Stimulated activated CD4-positive, alpha-beta T cell treated with anti-CD3 and anti-CD28 coated beads, Interleukin-12 subunit alpha, Interleukin-12 subunit beta, amount 100 ng/mL, for 4 hours (primary cell): Measurements from ENCODE around the gene RAB7A.

Experiments used
- DNase-seq: peaks from one replicate; pipeline ENCODE4 v3.0.0-alpha.2; 2020

Gene RAB7A

DNA sequence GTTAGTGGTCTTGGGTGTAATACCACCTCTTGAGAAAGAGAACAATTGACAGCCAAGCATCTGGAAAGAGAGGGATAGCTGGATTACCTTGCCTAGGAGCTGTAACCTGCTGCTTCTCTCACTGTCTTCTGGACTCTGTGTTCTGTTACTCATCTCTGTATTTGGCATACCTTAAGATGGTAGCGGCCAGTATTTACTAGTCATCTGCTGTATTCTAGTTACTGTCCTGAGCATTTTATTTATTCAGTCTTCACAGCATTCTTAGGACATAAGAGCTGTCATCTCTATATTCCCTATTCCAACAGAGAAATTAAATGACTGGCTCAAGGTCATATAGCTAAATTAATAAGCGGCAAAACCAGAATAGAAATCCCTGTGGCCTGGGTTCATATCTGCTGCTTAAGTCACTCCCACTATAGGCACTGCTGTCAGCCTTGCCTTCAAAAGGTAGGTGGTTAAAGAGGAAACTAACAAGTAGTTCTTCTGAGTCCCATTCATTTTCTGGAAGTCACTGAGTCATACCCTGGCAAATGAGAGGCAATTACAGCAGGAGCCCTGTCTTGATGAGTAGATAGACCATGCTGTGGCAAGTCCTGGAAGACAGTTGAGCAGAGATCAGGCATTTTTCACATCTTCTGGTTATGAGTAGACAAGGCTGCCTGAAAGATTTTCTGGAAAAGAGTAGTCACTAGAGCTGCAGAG lies 68.2 kb downstream of the RAB7A start:
- DNase-seq: no peak

DNA sequence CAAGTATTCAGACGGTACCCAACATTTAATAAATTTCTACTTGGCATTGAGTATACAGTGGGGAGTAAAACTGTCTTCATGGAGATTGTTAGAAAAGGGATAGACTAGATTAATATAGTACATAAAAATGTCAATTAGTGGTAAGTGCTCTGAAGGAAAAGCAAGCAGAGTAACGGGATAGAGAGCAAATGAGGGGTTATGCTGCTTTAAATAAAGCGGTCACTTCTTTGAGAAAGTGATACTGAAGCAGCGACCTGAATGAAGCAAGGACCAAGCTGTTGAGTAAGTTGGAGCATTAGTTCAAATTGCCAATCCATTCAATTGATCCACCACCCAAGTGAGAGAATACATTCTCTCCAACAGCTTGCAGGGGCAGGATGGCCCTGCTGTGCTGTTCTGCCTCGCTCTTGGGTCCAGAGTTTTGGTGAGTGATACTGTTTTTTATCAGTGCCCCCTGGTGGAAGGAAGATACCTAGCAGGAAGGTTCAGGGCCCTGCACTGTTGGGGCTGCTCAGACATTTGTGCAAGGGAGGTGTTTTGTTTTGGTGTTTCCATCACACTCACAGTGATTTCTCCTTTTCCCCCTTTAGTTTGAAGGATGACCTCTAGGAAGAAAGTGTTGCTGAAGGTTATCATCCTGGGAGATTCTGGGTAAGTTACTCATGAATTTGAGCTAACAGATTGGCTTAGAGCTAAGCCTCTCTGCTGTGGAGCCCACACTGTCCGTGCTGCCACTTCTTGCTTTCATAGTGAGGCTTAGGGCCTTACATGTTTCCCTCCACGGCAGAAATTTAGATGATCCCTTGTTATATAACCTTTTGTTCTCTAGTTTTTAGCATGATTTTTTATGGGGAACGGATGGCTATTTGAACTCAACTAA lies 69.0 kb downstream of the RAB7A start:
- DNase-seq: peak; percentile 43

DNA sequence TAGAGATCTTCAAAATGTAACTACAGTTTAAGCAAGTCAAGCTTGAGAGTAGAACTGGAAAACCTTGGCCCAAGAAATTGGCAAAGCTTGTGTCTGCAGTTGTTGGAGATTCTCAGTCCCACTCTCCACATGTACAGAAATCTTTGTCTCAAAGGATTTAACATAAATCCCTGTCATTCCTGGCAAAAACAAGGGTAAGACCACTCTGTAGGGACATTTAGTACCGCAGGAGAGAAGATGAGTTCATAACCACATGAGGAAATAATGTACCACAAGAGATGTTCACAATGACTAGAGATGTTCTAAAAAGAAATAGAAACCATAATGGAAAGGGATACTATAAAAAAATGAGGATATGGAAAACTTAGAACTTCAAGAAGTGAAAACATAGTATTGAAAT lies 73.7 kb downstream of the RAB7A start:
- DNase-seq: no peak

DNA sequence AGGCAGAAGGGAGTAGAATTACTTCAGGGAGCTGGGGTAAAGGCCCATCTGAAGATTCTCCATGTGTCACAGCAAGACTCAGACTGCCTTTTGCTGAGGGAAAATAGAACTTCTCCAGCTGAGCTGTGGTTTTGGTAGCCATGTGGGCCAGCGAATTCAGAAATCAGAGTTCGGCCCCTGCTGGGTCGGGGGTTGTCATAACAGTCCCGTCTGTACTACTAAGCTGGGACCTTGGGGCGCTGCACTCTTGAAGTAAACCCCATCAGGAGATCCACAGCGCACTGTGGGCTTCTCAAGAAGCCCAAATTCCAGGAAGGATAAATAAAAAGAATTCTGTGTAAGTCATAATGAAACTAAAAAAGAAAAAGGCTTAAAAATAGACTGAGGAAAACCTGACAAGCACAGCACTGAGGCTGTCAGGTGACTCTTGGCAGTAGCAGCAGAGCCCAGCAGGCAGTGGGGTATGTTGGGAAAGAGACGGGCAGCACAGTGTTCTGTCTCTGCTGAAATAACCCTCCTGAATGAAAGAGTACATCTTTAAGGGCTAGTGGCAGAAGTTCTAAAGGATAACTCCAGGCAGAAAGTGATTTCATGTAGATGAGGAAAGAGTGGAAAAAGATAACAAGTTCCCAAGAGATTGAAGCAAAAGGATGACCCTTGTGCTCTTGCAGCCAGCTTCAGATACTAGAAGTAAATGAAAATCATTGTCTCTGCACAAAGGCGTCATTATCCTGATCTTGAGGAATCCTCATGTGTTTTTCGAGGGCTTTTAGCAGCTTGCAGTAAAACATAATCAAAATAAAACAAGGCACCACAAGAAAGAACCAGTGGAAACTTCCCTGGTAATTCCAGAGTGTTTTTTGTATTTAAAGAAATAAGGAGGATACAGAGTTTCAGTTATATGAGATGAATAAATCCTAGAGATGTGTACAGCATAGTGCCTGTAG lies 74.5 kb downstream of the RAB7A start:
- peak; percentile 48 for DNase-seq

DNA sequence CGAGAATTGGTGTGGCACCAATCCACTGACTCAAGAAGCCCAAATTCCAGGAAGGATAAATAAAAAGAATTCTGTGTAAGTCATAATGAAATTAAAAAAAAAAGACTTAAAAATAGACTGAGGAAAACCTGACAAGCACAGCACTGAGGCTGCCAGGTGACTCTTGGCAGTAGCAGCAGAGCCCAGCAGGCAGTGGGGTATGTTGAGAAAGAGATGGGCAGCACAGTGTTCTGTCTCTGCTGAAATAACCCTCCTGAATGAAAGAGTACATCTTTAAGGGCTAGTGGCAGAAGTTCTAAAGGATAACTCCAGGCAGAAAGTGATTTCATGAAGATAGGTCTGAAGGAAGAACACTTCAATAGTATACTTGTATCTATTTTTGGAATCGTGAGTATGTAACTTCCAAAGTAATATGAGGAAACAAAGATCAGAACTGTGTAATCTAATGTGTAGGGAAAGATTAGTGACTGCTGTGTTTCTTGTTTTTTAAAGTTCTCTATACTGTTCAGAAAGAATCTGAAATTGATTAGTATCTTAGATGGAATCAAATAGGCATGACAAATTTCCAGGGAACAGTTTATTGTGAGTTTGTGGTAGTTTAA lies 75.9 kb downstream of the RAB7A start:
- DNase-seq: peak; percentile 24

DNA sequence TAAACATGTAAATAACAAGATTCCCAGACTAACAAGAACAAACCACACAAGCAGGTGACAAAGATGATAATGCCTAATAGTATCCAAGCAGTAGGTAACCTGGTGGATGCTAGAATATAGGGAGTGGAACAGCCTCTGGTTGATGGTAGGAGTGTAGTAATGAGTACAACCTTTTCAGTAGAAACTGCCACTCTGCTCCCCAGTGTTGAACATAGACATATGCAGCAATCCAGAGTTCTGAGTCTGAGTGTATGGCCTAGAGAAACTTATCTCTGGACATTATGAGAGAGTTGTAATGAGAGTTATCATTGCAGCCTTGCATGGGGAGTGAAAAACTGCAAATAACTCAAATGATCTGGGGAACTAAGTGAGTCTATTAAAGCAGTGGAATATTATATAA lies 77.3 kb downstream of the RAB7A start:
- DNase-seq: no peak

DNA sequence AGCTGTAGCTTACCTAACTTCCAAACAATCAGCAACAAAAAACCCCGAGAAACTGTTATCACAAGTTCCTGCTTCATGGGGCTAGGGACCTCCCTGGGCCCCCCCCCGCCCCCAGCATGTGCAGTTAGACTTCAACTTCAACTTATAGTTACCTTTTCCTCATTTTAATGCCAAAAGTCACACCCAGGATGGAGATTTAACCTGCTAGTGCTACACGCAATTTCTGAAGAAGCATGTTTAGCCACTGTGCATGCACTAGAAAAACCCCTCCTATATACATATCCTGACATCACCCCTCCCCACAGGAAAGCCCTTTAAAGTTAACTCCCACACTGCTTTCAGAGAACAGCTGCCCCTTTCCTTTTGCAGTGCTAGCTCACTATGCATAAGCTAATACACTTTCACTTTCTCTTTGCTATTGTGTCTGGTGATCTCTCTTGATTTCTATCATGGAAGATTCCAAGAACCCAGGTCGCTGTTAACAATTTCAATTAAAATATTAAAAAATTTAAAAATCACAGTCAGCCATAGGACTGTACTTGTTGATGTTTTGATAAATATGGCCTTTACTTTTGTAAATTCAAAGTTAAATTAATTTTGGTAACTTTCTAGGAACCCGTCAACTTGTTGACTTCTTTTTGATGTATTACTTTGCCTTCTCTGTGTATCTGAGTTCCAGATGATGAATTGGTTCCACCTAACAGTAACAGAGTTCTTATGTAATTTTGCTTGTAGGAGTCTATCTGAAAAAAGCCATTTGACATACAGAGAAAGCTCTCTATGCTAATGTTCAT lies 78.2 kb downstream of the RAB7A start:
- DNase-seq: peak; percentile 54

DNA sequence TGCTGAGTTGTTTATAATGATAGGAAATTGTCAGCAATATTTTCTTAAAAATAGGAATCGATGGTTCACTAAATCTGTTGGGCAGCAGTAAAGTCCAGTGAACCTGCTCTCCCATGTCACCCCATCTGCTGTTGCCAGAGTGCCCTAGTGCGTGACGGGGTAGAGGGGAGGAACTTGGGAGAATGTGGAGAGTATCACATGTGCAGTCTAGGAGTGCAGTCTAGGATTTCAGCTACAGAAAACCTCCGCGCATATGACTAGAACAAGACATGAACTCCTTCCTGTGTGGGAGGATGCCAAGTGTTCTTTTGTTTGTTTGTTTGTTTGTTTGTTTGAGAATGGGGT lies 78.8 kb downstream of the RAB7A start:
- DNase-seq: no peak

DNA sequence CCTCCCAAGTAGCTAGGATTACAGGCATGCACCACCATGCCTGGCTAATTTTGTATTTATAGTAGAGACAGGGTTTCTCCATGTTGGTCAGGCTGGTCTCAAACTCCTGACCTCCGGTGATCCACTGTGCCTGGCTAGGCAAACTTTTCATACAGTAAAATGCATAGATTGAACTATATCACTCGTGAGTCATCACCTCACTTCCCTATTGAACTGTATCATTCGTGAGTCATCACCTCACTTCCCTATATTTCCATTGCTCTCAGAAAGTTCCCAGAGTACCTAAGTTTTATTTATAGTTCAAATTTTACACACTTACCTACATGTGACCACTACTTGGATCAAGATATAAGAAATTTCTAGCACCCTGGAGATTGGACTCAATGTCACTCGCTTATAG lies 79.8 kb downstream of the RAB7A start:
- no peak for DNase-seq

DNA sequence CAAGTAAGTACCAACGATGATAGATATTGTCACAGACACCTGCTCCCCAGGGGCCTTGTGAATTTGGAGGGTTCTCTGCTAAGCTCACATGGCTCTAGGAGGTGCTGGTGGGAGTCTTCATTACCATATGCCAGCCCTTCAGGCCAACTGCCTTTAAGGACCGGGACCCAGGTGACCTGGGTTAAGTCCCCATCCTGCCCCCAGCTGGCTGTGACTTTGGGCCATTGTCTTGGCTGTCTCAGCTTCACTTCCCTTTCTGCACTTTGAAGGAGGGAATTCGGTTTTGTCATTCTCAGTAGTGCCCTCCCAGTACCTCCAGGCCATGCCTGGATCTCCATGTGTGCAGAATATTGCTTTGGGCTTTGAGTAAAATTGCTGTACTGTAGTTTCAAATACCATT lies 80.6 kb downstream of the RAB7A start:
- DNase-seq: no peak

DNA sequence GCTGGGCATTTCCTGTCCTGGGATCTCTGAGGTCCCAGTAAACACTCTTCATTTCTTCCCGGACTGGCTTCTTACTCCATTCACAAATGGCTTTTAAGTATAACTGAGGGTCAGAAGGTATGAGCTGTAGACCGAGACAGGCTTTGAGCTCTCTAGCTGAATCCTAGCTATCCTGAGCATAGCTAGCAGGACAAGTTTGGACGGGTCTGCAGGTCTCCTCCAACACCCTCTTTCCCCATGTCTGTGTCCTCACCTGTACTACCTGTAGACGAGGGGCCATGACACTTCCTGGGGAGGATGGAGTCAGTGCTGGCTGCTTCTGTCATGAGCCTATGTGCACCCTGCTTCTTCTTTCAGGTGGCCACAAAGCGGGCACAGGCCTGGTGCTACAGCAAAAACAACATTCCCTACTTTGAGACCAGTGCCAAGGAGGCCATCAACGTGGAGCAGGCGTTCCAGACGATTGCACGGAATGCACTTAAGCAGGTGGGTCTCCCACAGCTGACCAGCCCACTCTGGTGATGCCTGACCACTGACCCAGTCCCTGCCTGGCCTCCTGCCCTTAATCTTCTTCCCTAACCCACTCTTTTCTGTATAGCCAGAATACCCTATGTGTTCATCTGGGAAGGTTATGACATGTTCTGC lies 81.3 kb downstream of the RAB7A start:
- DNase-seq: no peak

DNA sequence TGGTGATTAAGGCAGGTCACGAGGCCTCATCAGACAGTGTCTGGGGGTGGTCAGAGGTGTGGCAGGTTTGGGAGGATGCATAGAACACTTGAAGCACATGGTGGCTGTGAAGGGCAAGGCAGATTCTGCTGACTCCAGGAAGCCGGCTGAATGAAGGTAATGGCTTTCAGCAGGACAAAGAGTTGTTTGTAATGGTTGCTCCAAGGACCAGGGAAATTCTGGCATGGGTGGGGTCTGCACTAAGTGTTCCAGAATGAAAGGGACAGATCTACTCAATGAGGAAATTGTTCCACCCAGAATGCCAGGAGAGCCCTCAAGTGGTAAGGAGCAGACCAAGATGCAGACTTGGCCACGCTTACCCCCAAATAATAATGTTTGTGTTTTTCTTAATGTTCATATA lies 82.7 kb downstream of the RAB7A start:
- DNase-seq: no peak

DNA sequence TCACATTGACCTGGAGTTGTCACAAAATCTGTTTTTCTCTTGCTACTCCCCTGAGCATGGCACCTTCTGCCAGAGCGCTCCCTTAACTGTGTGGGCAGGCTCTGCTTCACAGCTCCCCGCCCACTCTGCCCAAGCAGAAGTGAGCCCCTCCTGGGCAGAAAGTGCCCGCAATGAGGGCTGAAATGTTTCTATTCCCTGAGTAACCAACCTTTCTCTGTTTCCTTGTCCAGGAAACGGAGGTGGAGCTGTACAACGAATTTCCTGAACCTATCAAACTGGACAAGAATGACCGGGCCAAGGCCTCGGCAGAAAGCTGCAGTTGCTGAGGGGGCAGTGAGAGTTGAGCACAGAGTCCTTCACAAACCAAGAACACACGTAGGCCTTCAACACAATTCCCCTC lies 87.1 kb downstream of the RAB7A start:
- DNase-seq: no peak

DNA sequence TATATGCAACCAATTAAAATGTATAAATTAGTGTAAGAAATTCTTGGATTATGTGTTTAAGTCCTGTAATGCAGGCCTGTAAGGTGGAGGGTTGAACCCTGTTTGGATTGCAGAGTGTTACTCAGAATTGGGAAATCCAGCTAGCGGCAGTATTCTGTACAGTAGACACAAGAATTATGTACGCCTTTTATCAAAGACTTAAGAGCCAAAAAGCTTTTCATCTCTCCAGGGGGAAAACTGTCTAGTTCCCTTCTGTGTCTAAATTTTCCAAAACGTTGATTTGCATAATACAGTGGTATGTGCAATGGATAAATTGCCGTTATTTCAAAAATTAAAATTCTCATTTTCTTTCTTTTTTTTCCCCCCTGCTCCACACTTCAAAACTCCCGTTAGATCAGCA lies 88.1 kb downstream of the RAB7A start:
- no peak for DNase-seq

DNA sequence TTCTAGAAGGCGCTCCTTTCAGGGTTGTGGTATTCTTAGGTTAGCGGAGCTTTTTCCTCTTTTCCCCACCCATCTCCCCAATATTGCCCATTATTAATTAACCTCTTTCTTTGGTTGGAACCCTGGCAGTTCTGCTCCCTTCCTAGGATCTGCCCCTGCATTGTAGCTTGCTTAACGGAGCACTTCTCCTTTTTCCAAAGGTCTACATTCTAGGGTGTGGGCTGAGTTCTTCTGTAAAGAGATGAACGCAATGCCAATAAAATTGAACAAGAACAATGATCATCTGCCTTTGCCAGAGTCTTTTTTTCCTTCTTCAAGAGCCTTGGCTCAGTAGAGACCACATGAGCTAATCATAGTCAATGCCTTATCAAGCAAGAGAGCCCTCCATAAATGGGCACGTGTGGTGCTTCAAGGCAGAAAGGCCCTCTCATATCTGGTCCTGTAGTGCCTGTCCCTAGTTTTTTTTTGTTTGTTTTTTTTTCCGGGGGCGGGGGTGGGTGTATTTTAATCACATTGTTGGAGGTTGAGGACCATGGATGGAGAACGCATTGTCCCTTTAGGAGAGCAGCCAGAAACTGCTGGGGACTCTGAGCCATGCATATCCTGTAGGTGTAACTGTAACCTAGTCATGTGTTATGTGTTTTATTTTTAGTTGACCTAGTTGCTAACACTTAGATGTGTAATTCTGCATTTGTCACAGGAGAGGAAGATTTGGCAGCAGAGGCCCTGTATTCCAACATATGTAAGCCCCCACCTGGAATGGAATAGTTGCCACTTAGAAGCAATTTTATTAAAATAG lies 88.7 kb downstream of the RAB7A start:
- no peak for DNase-seq

DNA sequence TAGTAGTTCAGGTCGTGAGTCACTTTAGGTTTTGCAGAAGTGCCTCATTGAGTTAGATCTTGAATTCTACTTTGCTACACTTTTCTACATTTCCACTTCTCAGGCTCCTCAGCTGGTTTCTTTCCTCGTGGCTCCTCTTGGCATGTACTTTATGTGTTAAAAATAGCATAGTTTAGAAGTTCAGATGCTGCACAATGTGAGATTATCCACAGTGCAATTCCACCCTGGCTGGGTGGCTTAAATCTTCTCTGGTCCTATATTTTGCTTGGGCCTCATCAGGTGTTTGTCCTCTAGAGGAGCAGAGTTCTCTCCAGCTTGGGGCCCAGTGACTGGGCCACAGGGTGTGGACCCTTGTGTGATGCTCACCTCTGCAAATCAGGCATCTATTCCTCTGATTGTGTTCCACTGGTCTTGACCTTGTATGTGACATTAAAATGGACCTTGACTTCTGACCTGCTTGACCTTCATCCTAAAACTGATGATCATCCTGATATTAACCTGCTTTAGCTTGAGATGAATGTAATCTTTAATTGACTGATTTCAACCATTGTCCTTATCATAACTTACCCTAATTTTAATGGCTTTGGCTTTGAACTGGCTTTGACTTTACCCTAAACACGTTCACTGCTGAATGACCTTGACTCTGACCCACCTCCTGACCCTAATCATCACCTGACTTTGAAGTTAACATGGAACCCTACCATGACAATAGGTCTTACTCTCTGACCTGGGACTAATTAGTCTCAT lies 89.5 kb downstream of the RAB7A start:
- no peak for DNase-seq

DNA sequence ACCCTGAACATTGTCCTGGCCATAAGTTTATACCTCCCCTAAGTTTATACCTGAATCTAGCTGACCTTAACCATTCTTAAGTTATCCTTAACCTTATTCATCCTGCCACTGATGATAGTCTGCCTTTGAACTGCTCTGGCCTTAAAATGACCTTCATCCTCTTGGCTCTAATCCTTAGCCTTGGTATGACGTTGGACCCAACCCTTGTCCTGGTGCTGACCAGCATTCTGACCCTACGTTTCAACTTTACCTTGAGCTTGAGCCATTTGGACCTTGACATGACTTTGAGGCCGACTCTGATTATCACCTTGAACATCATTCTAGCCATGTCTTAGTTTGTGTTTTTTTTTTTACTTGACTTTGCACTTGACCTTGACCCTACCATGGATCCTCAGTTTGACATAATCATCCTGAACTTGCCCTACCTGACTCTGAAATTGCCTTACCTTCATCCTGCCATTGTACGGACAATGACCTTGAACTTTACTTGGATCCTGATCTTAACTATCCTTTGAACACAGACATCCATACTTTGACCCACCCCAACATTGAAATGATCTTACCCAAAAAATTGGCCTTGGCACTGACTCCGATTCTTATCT lies 92.3 kb downstream of the RAB7A start:
- no peak for DNase-seq

DNA sequence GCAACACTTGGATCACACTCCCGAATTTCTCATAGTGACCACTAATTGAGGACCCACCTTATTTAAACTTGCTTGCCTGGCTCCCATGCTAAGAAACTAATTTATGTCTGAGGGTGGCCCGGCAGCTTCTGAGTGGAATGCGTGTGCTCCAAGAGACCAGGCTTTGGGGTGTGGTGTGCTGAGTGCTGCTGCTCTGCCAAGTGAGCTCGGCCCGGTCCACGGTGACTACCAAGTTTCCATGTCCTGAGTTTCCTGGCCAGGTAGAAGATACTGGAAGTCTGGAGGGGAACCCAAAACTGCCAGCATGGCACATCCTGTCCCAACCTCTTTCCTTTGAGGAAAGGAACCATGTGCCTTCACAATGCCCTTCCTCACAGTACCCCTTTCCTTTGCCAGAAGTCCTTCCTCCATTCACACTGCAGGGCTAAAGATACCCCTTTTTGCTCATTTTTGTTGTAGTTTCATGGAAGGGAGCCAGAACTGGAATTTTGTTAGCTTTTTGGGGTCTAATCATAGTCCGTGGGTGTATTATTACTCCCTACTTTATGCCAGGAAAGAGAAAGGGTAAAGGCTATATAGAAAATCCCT lies 94.4 kb downstream of the RAB7A start:
- DNase-seq: no peak

DNA sequence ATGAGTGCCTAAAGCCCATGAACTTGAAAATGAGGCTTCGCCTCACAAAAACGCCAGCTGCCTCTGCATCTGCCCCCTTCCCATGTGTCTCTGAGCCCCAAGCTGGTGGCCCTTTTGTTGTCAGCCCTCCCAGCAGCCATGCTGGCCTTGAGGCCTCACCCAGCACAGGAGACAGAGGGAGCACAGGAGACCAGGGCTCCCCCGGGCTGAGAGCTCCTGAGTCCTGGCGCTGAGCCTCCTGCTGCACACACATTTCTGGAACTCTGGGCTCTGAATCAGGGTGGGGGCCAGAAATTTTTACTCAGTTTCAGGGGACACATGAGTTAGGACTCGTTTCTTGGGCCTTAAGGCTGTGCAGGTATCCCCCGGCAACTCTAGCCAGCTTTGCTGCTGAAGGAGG lies 97.0 kb downstream of the RAB7A start:
- no peak for DNase-seq
